Right lobe of liver (tissue), 6 donors: ENCODE data around the gene GNG12. TPM values are rescaled to one million over a fixed set of nuclear protein-coding genes. Genes with fewer than 3 reads are reported as not detected.

Experiments used
- ATAC-seq, 4 donors: fragments of 200-7000 bp; cut with Tn5 transposase; one replicate each; pipeline ENCODE4 v1.9.1; 2020; ENCODE audit warnings: mild to moderate bottlenecking in 4 of 4, moderate library complexity in 4 of 4
- DNase-seq, 3 donors: peaks; one replicate each; pipeline ENCODE4 v3.0.0-alpha.2; 2020
- H3K27ac ChIP-seq, 3 donors: fragments of 200-600 bp; one replicate each; pipeline ENCODE4 v1.8.0; 2022
- H3K27me3 ChIP-seq, 2 donors: fragments of 200-600 bp; one replicate each; pipeline ENCODE4 v1.8.0; 2022
- H3K36me3 ChIP-seq, 4 donors: fragments of 200-600 bp; sonication (generic) in 1 of 4; one replicate each; pipeline versions ENCODE4 v1.5.1 to v1.8.0; 2017 to 2022; ENCODE audit warnings: control low read depth in 1 of 4
- H3K4me1 ChIP-seq, 4 donors: fragments of 200-600 bp; sonication (generic) in 1 of 4; one replicate each; pipeline versions ENCODE4 v1.5.1 to v1.8.0; 2017 to 2022; ENCODE audit warnings: control low read depth in 1 of 4
- H3K4me3 ChIP-seq, 3 donors: fragments of 200-600 bp; one replicate each; pipeline ENCODE4 v1.8.0; 2022
- H3K9me3 ChIP-seq, 4 donors: fragments of 200-600 bp; sonication (generic) in 1 of 4; one replicate each; pipeline versions ENCODE4 v1.5.1 to v1.8.0; 2017 to 2022; ENCODE audit warnings: control low read depth in 1 of 4
- CTCF ChIP-seq, 4 donors: fragments of 200-600 bp in 3 of 4; fragments of 450-650 bp in 1 of 4; IDR thresholded peaks; one replicate each; pipeline versions ENCODE4 v1.5.1 to v1.8.0; 2016 to 2022; ENCODE audit warnings: antibody characterized with exemption in 4 of 4, mild to moderate bottlenecking in 2 of 4
- POLR2A ChIP-seq: fragments of 450-650 bp; IDR thresholded peaks from one replicate; pipeline ENCODE4 v1.6.1; 2017; ENCODE audit warnings: antibody characterized with exemption, mild to moderate bottlenecking
- WGBS: methylation state at CpG from one replicate; pipeline ENCODE4 v1.1.6; 2018; ENCODE audit warnings: low coverage, low lambda C conversion rate; ENCODE audit not compliant: insufficient coverage; ENCODE audit errors: missing lambda C conversion rate; 5-methylcytosine and 5-hydroxymethylcytosine counted together
- intact Hi-C, 2 donors: fragments of 100-400 bp; cut with DNase I; formaldehyde crosslinking; loops; one replicate each; pipeline versions ENCODE4 v1.11.2 to v1.14.1; 2022
- total RNA-seq, 6 experiments: library from RNA; depleted of rRNA in 2 of 6; stranded (reverse); fragments of >200 nt in 2 of 6; fragmentation: NEBNext Ultra II Directional in 3 of 6; extraction: Animal tissue kit (Norgen Biotek cat#: 25700) in 3 of 6; gene quantifications; one replicate each; pipeline versions ENCODE4 v1.1.0 to v1.2.4, GENCODE V29; 2016 to 2023
- donor health status: DM: no; HTN: yes; CAD: no.
- donor health status: DM: no; HTN: no; CAD: no.
- donor health status: DM: no; HTN: no; CAD: no.
- donor health status: DM: no; HTN: yes; CAD: no.
- donor health status: DM: no; HTN: yes; CAD: no.

Gene GNG12
- total RNA-seq, 6 experiments from 2014 or later, result 18.8 to 52.7 (median 33.9) TPM

GRCh38 chr1:67874501-67875111, 41.3 kb upstream of the GNG12 start:
- Histone ChIP-seq H3K36me3 (no peaks in the 10 kb centered on the region), H3K9me3 (no peaks in the 10 kb centered on the region), H3K4me3 (no peak overlapping the region), H3K27ac (no peak overlapping the region), H3K27me3 (no peaks in the 10 kb centered on the region), H3K4me1 (no peaks in the 10 kb centered on the region)
- intact Hi-C loops, result no loop called here
- ATAC-seq (no peak), DNase-seq (no peak)
- 78% methylated on average over 1 of the region's 2 CpGs for WGBS
- no peak for TF ChIP-seq CTCF (IDR thresholded peaks at IDR 0.05)
- no peak for TF ChIP-seq POLR2A

GRCh38 chr1:67869233-67869632, 36.0 kb upstream of the GNG12 start:
- ATAC-seq, result no peak
- H3K4me1 ChIP-seq, result no peaks in the 10 kb centered on the region
- TF ChIP-seq CTCF (IDR thresholded peaks at IDR 0.05), result no peak
- no peak for TF ChIP-seq POLR2A
- intact Hi-C loops, result no loop called here
- DNase-seq, result no peak
- no peaks in the 10 kb centered on the region for H3K27me3 ChIP-seq
- no peaks in the 10 kb centered on the region for H3K9me3 ChIP-seq
- H3K36me3 ChIP-seq, result no peaks in the 10 kb centered on the region
- WGBS, result 50% methylated on average over 1 of the region's 1 CpG
- no peak overlapping the region for H3K4me3 ChIP-seq
- no peak overlapping the region for H3K27ac ChIP-seq

- Histone ChIP-seq H3K27me3 (no peaks in the 10 kb centered on the region), H3K9me3 (no peaks in the 10 kb centered on the region), H3K4me1 (no peaks in the 10 kb centered on the region), H3K36me3 (no peaks in the 10 kb centered on the region), H3K4me3 (no peak overlapping the region), H3K27ac (no peak overlapping the region)
- DNase-seq (no peak), ATAC-seq (no peak)
- TF ChIP-seq CTCF (IDR thresholded peaks at IDR 0.05), result no peak
- no peak for TF ChIP-seq POLR2A
- WGBS, result 100% methylated on average over 2 of the region's 2 CpGs
- intact Hi-C loops, result no loop called here
These were observed 30.4 kb upstream of the GNG12 start for GRCh38 chr1:67863637-67864036.

- DNase-seq (no peak), ATAC-seq (no peak)
- no peak for TF ChIP-seq CTCF (IDR thresholded peaks at IDR 0.05)
- Histone ChIP-seq H3K4me3 (no peak overlapping the region), H3K36me3 (no peaks in the 10 kb centered on the region), H3K4me1 (no peaks in the 10 kb centered on the region), H3K27ac (no peak overlapping the region), H3K27me3 (no peaks in the 10 kb centered on the region), H3K9me3 (no peaks in the 10 kb centered on the region)
- WGBS, result 100% methylated on average over 1 of the region's 1 CpG
- intact Hi-C loops, result no loop called here
These were observed 29.4 kb upstream of the GNG12 start for GRCh38 chr1:67862685-67863084.
